H1 (cell line): ENCODE results near the gene SBDS. TPM values are rescaled to one million over a fixed set of nuclear protein-coding genes. Genes with fewer than 3 reads are reported as not detected.

Experiments
- CTCF ChIA-PET: fragments of 300-600 bp; sonication (Branson Sonifier 250); formaldehyde crosslinking; loops from one replicate; lab custom pipeline; 2021; ENCODE audit not compliant: partially characterized antibody; lab: Charles Lee
- POLR2A ChIA-PET: fragments of 300-600 bp; sonication (Branson Sonifier 250); formaldehyde crosslinking; loops from one replicate; lab custom pipeline; 2021; ENCODE audit warnings: inconsistent platforms; ENCODE audit not compliant: partially characterized antibody; lab: Charles Lee
- DNase-seq, 2 experiments: peaks; one replicate each; pipeline versions ENCODE4 v3.0.0 to v3.0.0-alpha.2; 2010 to 2022; ENCODE audit warnings: low spot score in 2 of 2, low read depth in 1 of 2, mixed read lengths in 1 of 2
- FAIRE-seq: peaks from 2 replicates; lab custom pipeline; 2011; peaks lifted over from hg19 to GRCh38; lab: Jason Lieb, UNC
- H2AFZ ChIP-seq: 2 replicates; pipeline ENCODE4 v1.8.1; 2012; ENCODE audit warnings: low read length, inconsistent platforms
- H2AK5ac ChIP-seq: 2 replicates; pipeline ENCODE4 v1.6.1; 2013; ENCODE audit warnings: low read depth, low read length
- H2BK120ac ChIP-seq: replicated peaks from 2 replicates; pipeline ENCODE3; 2013; ENCODE audit warnings: low read depth, low read length, inconsistent platforms
- H2BK12ac ChIP-seq: 2 replicates; pipeline ENCODE4 v1.6.1; 2013; ENCODE audit warnings: low read depth, low read length
- H2BK15ac ChIP-seq: 2 replicates; pipeline ENCODE4 v1.6.1; 2013; ENCODE audit warnings: low read length
- H2BK20ac ChIP-seq: 2 replicates; pipeline ENCODE4 v1.6.1; 2013; ENCODE audit warnings: low read length
- H2BK5ac ChIP-seq: 2 replicates; pipeline ENCODE4 v1.6.1; 2013; ENCODE audit warnings: low read depth, low read length
- H3K14ac ChIP-seq: 2 replicates; pipeline ENCODE4 v1.6.1; 2013; ENCODE audit warnings: inconsistent platforms; ENCODE audit not compliant: insufficient read length
- H3K18ac ChIP-seq: 2 replicates; pipeline ENCODE4 v1.6.1; 2013; ENCODE audit warnings: low read length; ENCODE audit errors: extremely low read depth
- H3K23ac ChIP-seq: 2 replicates; pipeline ENCODE4 v1.6.1; 2013; ENCODE audit warnings: inconsistent platforms; ENCODE audit not compliant: insufficient read length
- H3K23me2 ChIP-seq: 2 replicates; pipeline ENCODE4 v1.6.1; 2013; ENCODE audit warnings: low read depth, low read length
- H3K27ac ChIP-seq: 2 replicates; pipeline ENCODE4 v1.6.1; 2011; ENCODE audit warnings: low read depth, low read length, inconsistent platforms
- H3K27me3 ChIP-seq, 4 experiments: replicated peaks in 1 of 4; 1 replicate in 1 of 4; 2 replicates in 3 of 4; pipeline versions ENCODE4 v1.6.1 to v1.8.1; 2011 to 2013; ENCODE audit warnings: low read length in 3 of 4, mild to moderate bottlenecking in 3 of 4, inconsistent platforms in 2 of 4, mixed read lengths in 2 of 4, moderate library complexity in 1 of 4; ENCODE audit not compliant: control insufficient read depth in 3 of 4, insufficient read depth in 3 of 4; ENCODE audit errors: extremely low read depth in 1 of 4
- H3K36me3 ChIP-seq, 4 experiments: 2 replicates each; pipeline versions ENCODE4 v1.6.1 to v1.8.1; 2011 to 2013; ENCODE audit warnings: mild to moderate bottlenecking in 4 of 4, low read length in 3 of 4, moderate library complexity in 2 of 4, control low read depth in 1 of 4, inconsistent platforms in 1 of 4; ENCODE audit not compliant: insufficient read depth in 4 of 4, control insufficient read depth in 2 of 4
- H3K4ac ChIP-seq: replicated peaks from 2 replicates; pipeline ENCODE3; 2013; ENCODE audit warnings: low read length, low read depth, mixed read lengths, inconsistent platforms; ENCODE audit not compliant: insufficient read length
- H3K4me1 ChIP-seq, 4 experiments: replicated peaks in 1 of 4; 1 replicate in 1 of 4; 2 replicates in 3 of 4; pipeline versions ENCODE4 v1.6.1 to v1.8.1; 2011 to 2013; ENCODE audit warnings: low read length in 3 of 4, inconsistent platforms in 2 of 4, mixed read lengths in 1 of 4; ENCODE audit not compliant: insufficient read depth in 4 of 4, control insufficient read depth in 3 of 4
- H3K4me2 ChIP-seq, 2 experiments: 2 replicates each; pipeline versions ENCODE4 v1.6.1 to v1.8.1; 2011 to 2013; ENCODE audit warnings: low read depth in 2 of 2, low read length in 2 of 2, control low read depth in 1 of 2, inconsistent platforms in 1 of 2, mild to moderate bottlenecking in 1 of 2; ENCODE audit not compliant: insufficient read depth in 1 of 2
- H3K4me3 ChIP-seq, 4 experiments: fragments of 200-600, 300-600 bp in 1 of 4; sonication (generic), shearing (Covaris generic), sonication (Bioruptor Twin) in 1 of 4; 2 replicates each; pipeline versions ENCODE4 v1.5.1 to v1.8.1; 2011 to 2016; ENCODE audit warnings: low read length in 4 of 4, low read depth in 3 of 4, control low read depth in 2 of 4, inconsistent platforms in 2 of 4, mild to moderate bottlenecking in 2 of 4, mixed read lengths in 1 of 4, moderate library complexity in 1 of 4; ENCODE audit not compliant: insufficient read depth in 2 of 4; ENCODE audit errors: extremely low read depth in 1 of 4
- H3K56ac ChIP-seq: replicated peaks from 2 replicates; pipeline ENCODE3; 2013; ENCODE audit warnings: low read depth, mild to moderate bottlenecking, mixed read lengths, low read length, inconsistent platforms; ENCODE audit not compliant: insufficient read length
- H3K79me1 ChIP-seq: 2 replicates; pipeline ENCODE4 v1.6.1; 2013; ENCODE audit warnings: low read depth, low read length, control low read depth
- H3K79me2 ChIP-seq, 2 experiments: 2 replicates each; pipeline versions ENCODE4 v1.6.1 to v1.8.1; 2012 to 2013; ENCODE audit warnings: low read length in 2 of 2, mild to moderate bottlenecking in 2 of 2, inconsistent platforms in 1 of 2; ENCODE audit not compliant: insufficient read depth in 2 of 2, control insufficient read depth in 1 of 2
- H3K9ac ChIP-seq, 4 experiments: replicated peaks in 1 of 4; 1 replicate in 1 of 4; 2 replicates in 3 of 4; pipeline versions ENCODE4 v1.6.1 to v1.8.1; 2011 to 2013; ENCODE audit warnings: low read depth in 3 of 4, low read length in 3 of 4, control low read depth in 2 of 4, mild to moderate bottlenecking in 2 of 4, moderate library complexity in 2 of 4, inconsistent platforms in 1 of 4; ENCODE audit errors: extremely low read depth in 1 of 4
- H3K9me3 ChIP-seq, 2 experiments: 2 replicates each; pipeline versions ENCODE4 v1.6.1 to v1.8.1; 2012 to 2013; ENCODE audit warnings: mild to moderate bottlenecking in 2 of 2, moderate library complexity in 2 of 2, control low read depth in 1 of 2, inconsistent platforms in 1 of 2, low read depth in 1 of 2, low read length in 1 of 2, mixed read lengths in 1 of 2; ENCODE audit not compliant: insufficient read depth in 2 of 2
- H4K20me1 ChIP-seq, 2 experiments: replicated peaks in 1 of 2; 2 replicates each; pipeline versions ENCODE3 to v1.8.1; 2011 to 2013; ENCODE audit warnings: inconsistent platforms in 2 of 2, low read length in 2 of 2, mild to moderate bottlenecking in 1 of 2; ENCODE audit not compliant: insufficient read depth in 2 of 2, control insufficient read depth in 1 of 2
- H4K5ac ChIP-seq: 2 replicates; pipeline ENCODE4 v1.6.1; 2013; ENCODE audit warnings: low read length, low read depth, mixed read lengths, inconsistent platforms; ENCODE audit not compliant: insufficient read length
- H4K8ac ChIP-seq: 2 replicates; pipeline ENCODE4 v1.8.0; 2013; ENCODE audit warnings: mild to moderate bottlenecking, moderate library complexity, low read length, inconsistent platforms; ENCODE audit not compliant: insufficient read depth; ENCODE audit errors: extremely low read depth
- H4K91ac ChIP-seq: replicated peaks from 2 replicates; pipeline ENCODE3; 2013; ENCODE audit warnings: low read length, mixed read lengths, inconsistent platforms; ENCODE audit not compliant: insufficient read length
- CHD2 ChIP-seq: IDR thresholded peaks from 2 replicates; pipeline ENCODE4 v1.6.1; 2012; ENCODE audit warnings: low read length, improper control_type of control experiment
- POLR2A ChIP-seq, 2 experiments: IDR thresholded peaks; 1 replicate in 1 of 2; 2 replicates in 1 of 2; pipeline ENCODE4 v1.6.1; 2011; ENCODE audit warnings: low read depth in 2 of 2, low read length in 2 of 2, mild to moderate bottlenecking in 2 of 2; ENCODE audit errors: control extremely low read depth in 1 of 2
- SP1 ChIP-seq: IDR thresholded peaks from 2 replicates; pipeline ENCODE4 v1.6.1; 2011; ENCODE audit warnings: low read depth, low read length
- TBP ChIP-seq: IDR thresholded peaks from 2 replicates; pipeline ENCODE4 v1.6.1; 2011; ENCODE audit warnings: low read depth, low read length, improper control_type of control experiment
- WGBS, 2 experiments: shearing (Covaris generic) in 1 of 2; methylation state at CpG; one replicate each; pipeline versions ENCODE4 v1.1.6 to v1.1.7; 2013 to 2015; ENCODE audit warnings: low lambda C conversion rate in 2 of 2, mixed read lengths in 2 of 2, inconsistent platforms in 1 of 2, low coverage in 1 of 2, missing lambda C conversion rate in 1 of 2; ENCODE audit not compliant: insufficient replicate concordance in 2 of 2, insufficient coverage in 1 of 2, insufficient read length in 1 of 2; ENCODE audit errors: extremely low coverage in 1 of 2, missing lambda C conversion rate in 1 of 2; 5-methylcytosine and 5-hydroxymethylcytosine counted together
- polyA plus RNA-seq, 7 experiments: library from polyadenylated mRNA; depleted of rRNA in 3 of 7; stranded (reverse) in 5 of 7; unstranded in 2 of 7; fragments of >200 nt in 5 of 7; fragments of 200-250 nt in 2 of 7; gene quantifications; 1 replicate in 5 of 7; 2 replicates in 1 of 7; 4 replicates in 1 of 7; pipeline versions ENCODE4 v1.2.1 to v1.2.3, GENCODE V29; 2011 to 2013; ENCODE audit warnings: missing spikeins in 2 of 7, mixed read lengths in 2 of 7
- total RNA-seq: library from RNA; stranded (reverse); fragmentation: NEBNext Ultra II Directional; extraction: Animal tissue kit (Norgen Biotek cat#: 25700); gene quantifications from 2 replicates; pipeline ENCODE4 v1.2.1, GENCODE V29; 2021

Gene SBDS
- total and polyA plus RNA-seq, 2 of the 8 experiments (the other 6 are each of a cell fraction or from before 2014, with no cell fraction given) = 8.2 to 27.5 TPM

- Histone ChIP-seq H3K14ac (no peak overlapping the region), H3K4ac (no peak overlapping the region), H3K36me3 (no peaks in the 10 kb centered on the region), H3K4me3 (no peak overlapping the region), H4K20me1 (no peaks in the 10 kb centered on the region), H3K4me1 (peaks cover 0 to 1% (median 0%) of the 10 kb centered on the region in 4 experiments; a peak in 1 of 7 replicates), H2AFZ (no peak overlapping the region), H3K9me3 (peaks cover 0 to 3% of the 10 kb centered on the region in 2 experiments; a peak in 2 of 4 replicates), H3K9ac (no peak overlapping the region), H3K56ac (no peak overlapping the region), H3K23ac (no peak overlapping the region), H2BK15ac (no peak overlapping the region), H3K79me2 (no peaks in the 10 kb centered on the region), H3K79me1 (no peaks in the 10 kb centered on the region), H2AK5ac (no peak overlapping the region), H3K23me2 (no peaks in the 10 kb centered on the region), H4K8ac (peak overlapping the region; percentile 65; the same call in 1 of the 2 replicates), H3K27me3 (no peaks in the 10 kb centered on the region), H2BK20ac (no peak overlapping the region), H3K27ac (no peak overlapping the region), H3K18ac (no peak overlapping the region), H3K4me2 (no peak overlapping the region), H2BK12ac (no peak overlapping the region), H4K91ac (no peak overlapping the region), H4K5ac (no peak overlapping the region), H2BK5ac (no peak overlapping the region), H2BK120ac (no peak overlapping the region)
- DNase-seq (no peak), FAIRE-seq (no peak)
- ChIA-PET CTCF (no interaction called here), POLR2A (no interaction called here)
- TF ChIP-seq SP1 (peak; percentile 65), TBP (peak; percentile 61; the same call in 1 of the 2 replicates), CHD2 (no peak), POLR2A (IDR thresholded peaks at IDR 0.05; ENCODE audit: control extremely low read depth in 1 of 2, low read depth in 2 of 2, low read length in 2 of 2) (no peak)
- 87% methylated on average over 15 of the region's 15 CpGs; no CpG with 5 or more reads in 1 of the 2 experiments for WGBS, 2 experiments
Measured at GRCh38 chr7:66974986-66975590, 20.3 kb downstream of the SBDS start.
